Mesenchymal stem cell (in vitro differentiated cells and primary cell): Measurements from ENCODE around the gene PCNX3.
A peak's percentile ranks its signal among the peaks of the same experiment; 100 is the strongest.

Experiments
- DNase-seq: peaks from one replicate; pipeline ENCODE4 v3.0.0-alpha.2; 2013
- H2AFZ ChIP-seq: one replicate; pipeline ENCODE4 v1.6.1; 2013; ENCODE audit warnings: low read depth, mild to moderate bottlenecking, control low read depth, inconsistent platforms, low read length, moderate library complexity
- H2AK5ac ChIP-seq: 2 replicates; pipeline ENCODE4 v1.6.1; 2013; ENCODE audit warnings: low read length, moderate library complexity, mild to moderate bottlenecking, inconsistent platforms; ENCODE audit not compliant: severe bottlenecking
- H2BK120ac ChIP-seq: one replicate; pipeline ENCODE4 v1.6.1; 2013; ENCODE audit warnings: low read depth, mild to moderate bottlenecking, inconsistent platforms, low read length, moderate library complexity
- H2BK12ac ChIP-seq, 2 experiments: one replicate each; pipeline ENCODE4 v1.6.1; 2013; ENCODE audit warnings: inconsistent platforms in 2 of 2, low read length in 2 of 2, mild to moderate bottlenecking in 2 of 2, moderate library complexity in 2 of 2, control low read depth in 1 of 2
- H2BK15ac ChIP-seq: one replicate; pipeline ENCODE4 v1.6.1; 2013; ENCODE audit warnings: mild to moderate bottlenecking, low read depth, inconsistent platforms; ENCODE audit not compliant: poor library complexity, severe bottlenecking
- H2BK5ac ChIP-seq: 2 replicates; pipeline ENCODE4 v1.6.1; 2013; ENCODE audit warnings: low read depth, mild to moderate bottlenecking, low read length, control low read depth, inconsistent platforms; ENCODE audit not compliant: poor library complexity, severe bottlenecking
- H3K14ac ChIP-seq, 2 experiments: one replicate each; pipeline ENCODE4 v1.6.1; 2013; ENCODE audit warnings: inconsistent platforms in 2 of 2, low read length in 2 of 2, control low read depth in 1 of 2, mild to moderate bottlenecking in 1 of 2, moderate library complexity in 1 of 2
- H3K18ac ChIP-seq, 2 experiments: one replicate each; pipeline ENCODE4 v1.6.1; 2013; ENCODE audit warnings: inconsistent platforms in 2 of 2, low read length in 2 of 2, control low read depth in 1 of 2, low read depth in 1 of 2, mild to moderate bottlenecking in 1 of 2
- H3K23ac ChIP-seq, 2 experiments: one replicate each; pipeline ENCODE4 v1.6.1; 2013; ENCODE audit warnings: inconsistent platforms in 2 of 2, low read length in 2 of 2, mild to moderate bottlenecking in 2 of 2, moderate library complexity in 2 of 2, control low read depth in 1 of 2
- H3K27ac ChIP-seq: 2 replicates; pipeline ENCODE4 v1.5.1; 2013; ENCODE audit warnings: mild to moderate bottlenecking, moderate library complexity, low read length, control low read depth, inconsistent platforms; ENCODE audit not compliant: poor library complexity, severe bottlenecking
- H3K27me3 ChIP-seq, 2 experiments: 2 replicates each; pipeline versions ENCODE4 v1.6.1 to v1.7.0; 2013; ENCODE audit warnings: low read length in 2 of 2, mild to moderate bottlenecking in 2 of 2, moderate library complexity in 2 of 2, control low read depth in 1 of 2, inconsistent platforms in 1 of 2; ENCODE audit not compliant: control insufficient read depth in 1 of 2, insufficient read depth in 1 of 2
- H3K36me3 ChIP-seq, 2 experiments: 2 replicates each; pipeline versions ENCODE4 v1.6.1 to v1.7.0; 2013; ENCODE audit warnings: low read length in 2 of 2, control low read depth in 1 of 2, inconsistent platforms in 1 of 2, low read depth in 1 of 2, mild to moderate bottlenecking in 1 of 2; ENCODE audit not compliant: insufficient read depth in 2 of 2, control insufficient read depth in 1 of 2
- H3K4ac ChIP-seq, 2 experiments: one replicate each; pipeline ENCODE4 v1.6.1; 2013; ENCODE audit warnings: inconsistent platforms in 2 of 2, low read length in 2 of 2, mild to moderate bottlenecking in 2 of 2, moderate library complexity in 2 of 2, control low read depth in 1 of 2, low read depth in 1 of 2
- H3K4me1 ChIP-seq: 2 replicates; pipeline ENCODE4 v1.6.1; 2013; ENCODE audit warnings: low read depth, low read length, control low read depth; ENCODE audit not compliant: control insufficient read depth, insufficient read depth
- H3K4me2 ChIP-seq: 2 replicates; pipeline ENCODE4 v1.6.1; 2013; ENCODE audit warnings: low read length, mild to moderate bottlenecking, inconsistent platforms; ENCODE audit not compliant: poor library complexity, severe bottlenecking
- H3K4me3 ChIP-seq, 2 experiments: 2 replicates each; pipeline versions ENCODE4 v1.5.1 to v1.7.0; 2013; ENCODE audit warnings: low read length in 2 of 2, mild to moderate bottlenecking in 2 of 2, control low read depth in 1 of 2, low read depth in 1 of 2; ENCODE audit not compliant: insufficient read depth in 1 of 2
- H3K79me1 ChIP-seq: replicated peaks from 2 replicates; pipeline ENCODE4 v1.6.1; 2013; ENCODE audit warnings: mild to moderate bottlenecking, control low read depth, low read length, inconsistent platforms; ENCODE audit not compliant: poor library complexity, severe bottlenecking
- H3K9ac ChIP-seq: 2 replicates; pipeline ENCODE4 v1.7.0; 2013; ENCODE audit warnings: mild to moderate bottlenecking, low read length, moderate library complexity
- H3K9me3 ChIP-seq: 2 replicates; pipeline ENCODE4 v1.7.0; 2013; ENCODE audit warnings: mild to moderate bottlenecking, low read length; ENCODE audit not compliant: control insufficient read depth
- H4K8ac ChIP-seq: one replicate; pipeline ENCODE4 v1.6.1; 2013; ENCODE audit warnings: inconsistent platforms, mild to moderate bottlenecking, low read length, moderate library complexity
- H4K91ac ChIP-seq: one replicate; pipeline ENCODE4 v1.6.1; 2013; ENCODE audit warnings: mild to moderate bottlenecking, low read length, inconsistent platforms
- WGBS: methylation state at CpG from one replicate; pipeline ENCODE4 v1.1.7; 2013; ENCODE audit warnings: mixed read lengths; 5-methylcytosine and 5-hydroxymethylcytosine counted together

Gene PCNX3

DNA sequence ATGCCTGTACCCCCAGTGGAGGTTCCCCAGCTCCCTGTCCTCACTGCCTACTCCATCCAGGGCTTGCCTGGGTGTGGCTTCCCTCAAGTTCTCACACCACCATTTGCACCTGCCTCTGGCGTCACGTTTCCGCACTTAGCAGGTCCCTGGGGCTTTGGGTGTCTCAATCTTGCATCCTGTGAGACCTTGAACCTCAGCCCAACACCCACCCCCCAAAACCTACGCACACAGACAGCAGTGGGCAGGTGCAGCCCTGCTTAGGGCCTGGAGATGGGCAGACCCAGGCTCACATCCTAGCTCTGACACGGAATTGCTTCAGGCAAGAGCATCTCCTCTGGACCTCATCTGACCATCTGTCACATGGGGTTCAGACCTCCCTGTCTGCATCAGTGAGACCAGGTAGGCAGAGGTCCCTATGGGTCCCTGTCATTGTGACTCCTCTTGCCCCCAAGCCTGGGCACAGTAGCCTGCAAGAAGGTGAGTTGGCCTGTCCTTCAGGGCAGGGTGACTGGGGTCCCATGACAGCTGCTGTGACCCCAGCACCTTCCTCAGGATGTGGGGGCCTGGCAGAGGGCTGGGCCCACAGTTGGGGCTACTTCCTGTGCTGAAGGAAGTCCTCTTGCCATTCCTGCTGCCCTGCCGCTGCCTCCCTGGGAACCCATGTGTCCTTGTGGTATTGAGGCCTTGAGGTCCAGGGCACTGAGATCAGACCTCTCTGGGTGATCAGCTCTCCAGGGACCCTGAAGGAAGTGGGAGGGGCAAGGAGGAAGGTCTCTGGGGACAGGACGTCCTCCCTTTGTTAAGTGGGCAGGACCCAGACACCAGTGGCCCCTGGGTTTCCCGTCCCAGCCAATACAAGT is 24.3 kb downstream of the PCNX3 start:
- no peak overlapping the region for H3K27ac ChIP-seq
- H3K14ac ChIP-seq, result no peak overlapping the region
- no peak overlapping the region for H2BK5ac ChIP-seq
- H3K4me3 ChIP-seq, result no peak overlapping the region
- no peak overlapping the region for H3K4me2 ChIP-seq
- H3K79me1 ChIP-seq, result peaks cover 36% of the 10 kb centered on the region
- H3K18ac ChIP-seq, result no peak overlapping the region
- WGBS, result 87% methylated on average over 8 of the region's 8 CpGs
- peak overlapping the region; percentile 33 for H4K8ac ChIP-seq
- no peak overlapping the region for H3K4ac ChIP-seq
- H2AK5ac ChIP-seq, result no peak overlapping the region
- H2BK15ac ChIP-seq, result no peak overlapping the region
- peaks cover 51% of the 10 kb centered on the region for H3K4me1 ChIP-seq
- H4K91ac ChIP-seq, result no peak overlapping the region
- H2AFZ ChIP-seq, result no peak overlapping the region
- peaks cover 40 to 63% of the 10 kb centered on the region in 2 experiments for H3K36me3 ChIP-seq
- no peak overlapping the region for H3K23ac ChIP-seq
- H3K27me3 ChIP-seq, result no peaks in the 10 kb centered on the region
- DNase-seq, result no peak
- no peak overlapping the region for H2BK120ac ChIP-seq
- no peak overlapping the region for H3K9ac ChIP-seq
- no peak overlapping the region for H2BK12ac ChIP-seq
- no peaks in the 10 kb centered on the region for H3K9me3 ChIP-seq

DNA sequence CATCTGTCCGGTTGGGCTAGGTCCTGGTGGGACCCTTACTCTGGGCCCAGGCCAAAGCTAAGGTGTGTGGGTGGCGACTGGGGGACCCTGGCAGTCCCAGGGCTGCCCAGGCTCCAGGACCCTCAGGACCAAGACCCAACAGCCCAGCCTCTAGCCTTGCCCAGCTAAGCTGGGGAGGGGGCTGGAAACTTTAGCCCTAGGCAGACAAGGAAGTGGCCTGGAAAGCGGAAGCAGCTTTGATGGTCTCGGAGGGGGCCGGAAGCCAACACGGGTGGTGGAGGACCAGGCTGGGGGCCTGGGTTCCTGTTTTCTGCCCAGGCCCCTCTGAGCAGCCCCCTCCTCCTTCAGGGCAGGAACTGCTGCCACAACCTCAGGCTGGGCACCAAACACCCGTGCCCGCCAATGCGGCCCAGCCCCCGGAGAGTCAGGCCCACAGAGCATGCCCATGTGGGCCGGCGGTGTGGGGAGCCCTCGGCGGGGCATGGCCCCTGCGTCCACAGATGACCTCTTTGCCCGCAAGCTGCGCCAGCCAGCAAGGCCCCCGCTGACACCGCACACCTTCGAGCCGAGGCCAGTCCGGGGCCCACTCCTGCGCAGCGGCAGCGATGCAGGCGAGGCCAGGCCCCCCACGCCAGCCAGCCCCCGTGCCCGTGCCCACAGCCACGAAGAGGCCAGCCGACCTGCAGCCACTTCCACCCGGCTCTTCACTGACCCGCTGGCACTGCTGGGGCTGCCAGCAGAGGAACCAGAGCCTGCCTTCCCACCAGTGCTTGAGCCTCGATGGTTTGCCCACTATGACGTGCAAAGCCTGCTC is 25.1 kb downstream of the PCNX3 start:
- H3K18ac ChIP-seq, result no peak overlapping the region
- no peak overlapping the region for H2BK120ac ChIP-seq
- no peak overlapping the region for H2BK5ac ChIP-seq
- no peak overlapping the region for H3K4me2 ChIP-seq
- H3K23ac ChIP-seq, result no peak overlapping the region
- no peak overlapping the region for H2AK5ac ChIP-seq
- H2BK12ac ChIP-seq, result no peak overlapping the region
- H3K4me1 ChIP-seq, result peaks cover 59% of the 10 kb centered on the region
- peaks cover 39 to 63% of the 10 kb centered on the region in 2 experiments for H3K36me3 ChIP-seq
- no peak overlapping the region for H3K27ac ChIP-seq
- 97% methylated on average over 35 of the region's 35 CpGs for WGBS
- no peaks in the 10 kb centered on the region for H3K9me3 ChIP-seq
- H2AFZ ChIP-seq, result no peak overlapping the region
- peaks cover 29% of the 10 kb centered on the region for H3K79me1 ChIP-seq
- H3K9ac ChIP-seq, result no peak overlapping the region
- no peak overlapping the region for H3K4ac ChIP-seq
- no peak for DNase-seq
- H3K4me3 ChIP-seq, result no peak overlapping the region
- H4K8ac ChIP-seq, result peak overlapping the region; percentile 33
- no peak overlapping the region for H3K14ac ChIP-seq
- no peak overlapping the region for H2BK15ac ChIP-seq
- H4K91ac ChIP-seq, result no peak overlapping the region
- no peaks in the 10 kb centered on the region for H3K27me3 ChIP-seq

DNA sequence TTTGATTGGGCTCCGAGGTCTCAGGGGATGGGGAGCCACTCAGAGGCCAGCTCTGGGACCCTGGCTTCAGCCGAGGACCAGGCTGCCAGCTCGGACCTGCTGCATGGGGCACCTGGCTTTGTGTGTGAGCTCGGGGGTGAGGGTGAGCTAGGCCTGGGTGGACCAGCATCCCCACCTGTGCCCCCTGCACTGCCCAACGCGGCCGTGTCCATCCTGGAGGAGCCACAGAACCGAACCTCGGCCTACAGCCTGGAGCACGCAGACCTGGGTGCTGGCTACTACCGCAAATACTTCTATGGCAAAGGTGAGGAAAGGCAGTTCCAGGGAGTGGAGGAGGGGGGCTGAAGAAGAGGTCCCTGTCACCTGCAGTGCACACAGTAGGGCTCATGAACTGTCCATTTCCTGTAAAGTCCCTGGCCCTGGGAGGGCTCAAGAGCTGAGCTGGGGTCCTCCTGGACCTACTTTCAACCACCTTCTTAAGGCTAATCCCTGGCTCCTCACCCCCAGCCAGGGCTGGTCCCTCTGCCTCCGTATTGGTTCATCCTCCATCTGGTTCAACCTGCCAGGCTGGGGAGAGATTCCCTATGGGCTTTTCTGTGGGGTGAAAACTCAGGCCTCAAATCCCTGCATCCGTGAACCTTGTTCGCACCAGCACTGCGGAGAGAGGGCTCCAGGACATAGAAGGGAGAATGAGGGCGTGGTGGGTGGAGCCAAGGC is 25.9 kb downstream of the PCNX3 start:
- H3K27me3 ChIP-seq, result no peaks in the 10 kb centered on the region
- no peak for DNase-seq
- no peak overlapping the region for H3K4me3 ChIP-seq
- no peak overlapping the region for H3K4me2 ChIP-seq
- H3K9ac ChIP-seq, result no peak overlapping the region
- no peak overlapping the region for H4K8ac ChIP-seq
- H2BK5ac ChIP-seq, result no peak overlapping the region
- H3K4me1 ChIP-seq, result peaks cover 67% of the 10 kb centered on the region
- H3K14ac ChIP-seq, result no peak overlapping the region
- H2BK15ac ChIP-seq, result no peak overlapping the region
- no peak overlapping the region for H2BK120ac ChIP-seq
- no peak overlapping the region for H3K27ac ChIP-seq
- WGBS, result 91% methylated on average over 16 of the region's 16 CpGs
- peaks cover 37 to 63% of the 10 kb centered on the region in 2 experiments for H3K36me3 ChIP-seq
- no peaks in the 10 kb centered on the region for H3K9me3 ChIP-seq
- H3K79me1 ChIP-seq, result peaks cover 27% of the 10 kb centered on the region
- H3K23ac ChIP-seq, result no peak overlapping the region
- H4K91ac ChIP-seq, result no peak overlapping the region
- no peak overlapping the region for H3K18ac ChIP-seq
- H2BK12ac ChIP-seq, result no peak overlapping the region
- no peak overlapping the region for H3K4ac ChIP-seq
- H2AFZ ChIP-seq, result no peak overlapping the region
- H2AK5ac ChIP-seq, result no peak overlapping the region
